ENCODE data around the gene ATF6B. TPM values are rescaled to one million over a fixed set of nuclear protein-coding genes. Genes with fewer than 3 reads are reported as not detected.
"Not testable (repeated sequence)": the region's sequence is repeated elsewhere in the genome, so short reads cannot be mapped to it uniquely, and the experiment has no call there.

Gene ATF6B
- total RNA-seq, 2 experiments from 2014 or later, result 142 to 147 TPM

DNA sequence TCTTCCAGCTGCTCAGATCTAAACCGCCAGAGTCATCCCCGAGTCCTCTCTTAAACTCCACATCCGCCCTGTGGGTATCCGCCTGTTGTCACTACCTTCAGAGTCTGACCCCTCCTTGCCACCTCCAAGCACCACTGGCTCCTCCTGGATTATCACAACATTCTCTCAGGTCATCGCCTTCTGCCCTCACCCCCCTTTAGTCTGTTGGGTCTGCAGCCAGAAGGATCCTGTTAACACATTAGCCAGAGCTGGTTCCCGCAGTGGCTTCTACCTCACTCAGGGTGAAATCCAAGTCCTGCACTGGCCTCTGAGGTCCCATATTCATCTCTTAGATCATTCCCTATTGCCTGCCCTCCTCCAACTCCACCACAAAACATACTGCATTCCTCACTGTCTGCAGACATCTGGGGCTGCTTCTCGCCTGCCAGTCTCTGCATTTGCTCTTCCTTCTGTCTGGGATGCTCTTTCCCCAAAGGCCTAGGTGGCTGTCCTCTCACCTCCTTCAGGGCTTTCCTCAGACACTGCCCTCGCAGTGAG is 53.0 kb downstream of the ATF6B start:
- H3K4me1 Mint-ChIP-seq, result no peaks in the 10 kb centered on the region
- no peaks in the 10 kb centered on the region for H3K36me3 Mint-ChIP-seq (ENCODE audit: low read depth)
- CTCF ChIA-PET, result no interaction called here
- POLR2A ChIA-PET, result no interaction called here
- H3K4me3 Mint-ChIP-seq, result no peak overlapping the region
- peaks cover 8% of the 10 kb centered on the region for H3K27me3 Mint-ChIP-seq
- no peak overlapping the region for H3K27ac Mint-ChIP-seq
- H3K9me3 Mint-ChIP-seq, result no peaks in the 10 kb centered on the region
- DNase-seq, result no peak

DNA sequence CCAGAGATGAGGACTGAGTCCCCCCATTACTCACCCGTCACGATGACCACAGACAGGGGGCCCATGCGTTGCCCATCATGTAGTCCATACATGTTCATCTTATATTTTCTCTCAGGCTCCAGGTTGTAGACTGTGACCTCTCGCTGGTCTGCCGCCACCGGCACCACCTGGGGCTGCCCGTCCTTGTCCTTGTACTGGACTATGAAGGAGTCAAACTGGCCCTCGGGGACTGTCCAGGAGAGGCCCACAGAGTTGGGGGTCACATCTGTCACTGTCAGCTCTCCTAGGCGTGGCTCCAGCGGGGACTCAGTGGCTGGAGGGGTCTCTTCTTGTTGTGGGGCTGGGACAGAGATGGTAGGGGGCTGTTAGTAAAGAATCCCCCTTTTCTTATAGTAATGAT is 54.4 kb downstream of the ATF6B start:
- Mint-ChIP-seq H3K27me3 (peaks cover 6% of the 10 kb centered on the region), H3K9me3 (no peaks in the 10 kb centered on the region), H3K4me3 (no peak overlapping the region), H3K4me1 (no peaks in the 10 kb centered on the region), H3K36me3 (ENCODE audit: low read depth) (no peaks in the 10 kb centered on the region), H3K27ac (no peak overlapping the region)
- no peak for DNase-seq
- ChIA-PET POLR2A (no interaction called here), CTCF (no interaction called here)

DNA sequence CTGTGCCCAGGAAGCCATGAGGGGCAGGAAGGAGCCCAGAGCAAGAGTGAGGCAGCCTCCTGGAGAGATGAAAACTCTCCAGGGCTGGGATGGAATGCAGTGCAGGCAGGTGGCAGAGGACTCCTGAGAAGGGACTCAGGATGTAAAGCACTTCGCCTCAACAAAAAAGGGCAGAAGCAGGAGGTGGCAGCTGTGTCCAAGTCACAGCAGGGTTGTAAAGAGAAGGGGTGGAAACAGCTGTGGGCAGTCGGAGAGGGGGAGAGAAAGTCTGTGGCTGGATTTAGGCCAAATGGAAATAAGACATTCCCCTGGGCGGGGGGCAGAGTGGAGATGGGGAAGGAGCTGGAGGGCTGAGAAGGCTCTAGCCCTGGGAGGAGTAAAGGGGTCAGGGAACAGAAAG is 54.9 kb downstream of the ATF6B start:
- H3K9me3 Mint-ChIP-seq, result no peaks in the 10 kb centered on the region
- no peak overlapping the region for H3K4me3 Mint-ChIP-seq
- CTCF ChIA-PET, result no interaction called here
- POLR2A ChIA-PET, result no interaction called here
- DNase-seq, result no peak
- H3K36me3 Mint-ChIP-seq (ENCODE audit: low read depth), result no peaks in the 10 kb centered on the region
- H3K4me1 Mint-ChIP-seq, result no peaks in the 10 kb centered on the region
- peaks cover 5% of the 10 kb centered on the region for H3K27me3 Mint-ChIP-seq
- H3K27ac Mint-ChIP-seq, result no peak overlapping the region

DNA sequence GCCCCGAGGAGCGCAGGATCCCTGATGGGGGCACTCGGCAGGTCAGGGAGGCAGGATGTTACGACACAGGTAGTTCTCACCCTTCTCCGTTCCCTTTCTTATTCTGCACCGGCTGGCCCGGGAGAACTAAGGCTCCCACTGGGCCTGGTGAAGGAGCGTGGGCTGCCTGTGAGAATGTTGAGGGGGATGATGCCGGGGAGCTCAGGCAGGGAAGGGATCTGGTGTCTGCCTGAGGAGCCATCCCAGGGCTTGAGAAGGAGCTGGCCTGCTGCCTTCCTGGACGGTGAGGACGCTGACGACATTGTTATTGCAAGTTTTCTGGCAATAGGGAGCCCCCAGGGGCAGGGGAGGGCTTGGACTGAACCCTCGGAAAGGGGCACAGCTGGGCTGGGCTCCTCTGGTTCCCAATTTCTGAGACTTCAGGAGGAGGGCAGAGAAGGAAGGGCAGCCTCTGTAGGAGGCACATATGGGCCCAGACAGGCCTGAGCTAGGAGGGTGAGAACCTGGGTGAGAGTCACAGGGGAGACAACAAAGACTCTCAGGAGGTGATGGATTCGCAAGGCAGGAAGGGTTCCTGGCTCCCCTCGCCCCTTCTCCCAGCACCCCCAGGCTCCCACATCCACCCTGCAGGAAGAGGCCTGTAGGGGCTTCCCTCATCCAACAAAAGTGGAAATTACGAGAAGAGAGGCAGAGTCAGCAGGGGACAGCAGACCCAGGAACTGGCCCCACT is 57.1 kb downstream of the ATF6B start:
- CTCF ChIA-PET, result interaction anchor here (0.9 kb wide), 1 partner anchor 17 kb away, joined by 3 read pairs; no protein-coding TSS in a partner anchor
- H3K4me3 Mint-ChIP-seq, result no peak overlapping the region
- no peaks in the 10 kb centered on the region for H3K36me3 Mint-ChIP-seq (ENCODE audit: low read depth)
- no peak overlapping the region for H3K27ac Mint-ChIP-seq
- H3K27me3 Mint-ChIP-seq, result peaks cover 5% of the 10 kb centered on the region
- POLR2A ChIA-PET, result no interaction called here
- no peaks in the 10 kb centered on the region for H3K4me1 Mint-ChIP-seq
- no peak for DNase-seq
- no peaks in the 10 kb centered on the region for H3K9me3 Mint-ChIP-seq

DNA sequence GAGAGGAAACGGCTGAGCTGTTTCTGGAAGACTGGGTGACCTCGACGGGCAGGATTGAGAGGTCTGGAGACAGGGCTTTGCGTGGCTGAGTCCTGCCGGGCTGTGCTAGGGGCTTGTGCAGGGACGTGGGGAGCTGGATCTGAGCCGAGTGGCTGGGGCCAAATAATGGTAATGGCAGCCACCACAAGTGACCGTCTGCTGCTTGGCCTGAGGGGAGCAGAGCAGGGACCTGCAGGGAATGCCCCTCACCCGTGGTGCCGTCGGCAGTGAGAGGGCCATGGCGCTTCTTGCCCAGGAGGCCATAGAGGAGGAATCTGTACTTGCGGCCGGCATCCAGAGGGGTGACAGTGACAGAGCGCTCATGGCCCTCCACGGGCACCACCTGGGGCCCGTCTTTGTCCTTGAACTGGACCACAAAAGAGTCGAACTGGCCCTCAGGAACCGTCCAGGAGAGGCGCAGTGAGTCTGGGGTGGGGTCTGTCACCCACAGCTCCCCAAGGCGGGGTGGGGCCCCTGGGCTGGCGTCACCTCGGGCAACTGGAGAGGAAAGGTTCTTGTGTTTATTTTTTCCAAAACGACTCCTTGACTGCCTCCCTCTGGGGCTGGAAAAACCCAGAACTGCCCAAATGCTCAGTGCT is 58.0 kb downstream of the ATF6B start:
- no peaks in the 10 kb centered on the region for H3K36me3 Mint-ChIP-seq (ENCODE audit: low read depth)
- CTCF ChIA-PET, result no interaction called here
- no peaks in the 10 kb centered on the region for H3K9me3 Mint-ChIP-seq
- no peak overlapping the region for H3K4me3 Mint-ChIP-seq
- peaks cover 4% of the 10 kb centered on the region for H3K27me3 Mint-ChIP-seq
- peaks cover 2% of the 10 kb centered on the region for H3K4me1 Mint-ChIP-seq
- no peak overlapping the region for H3K27ac Mint-ChIP-seq
- no peak for DNase-seq
- POLR2A ChIA-PET, result no interaction called here

DNA sequence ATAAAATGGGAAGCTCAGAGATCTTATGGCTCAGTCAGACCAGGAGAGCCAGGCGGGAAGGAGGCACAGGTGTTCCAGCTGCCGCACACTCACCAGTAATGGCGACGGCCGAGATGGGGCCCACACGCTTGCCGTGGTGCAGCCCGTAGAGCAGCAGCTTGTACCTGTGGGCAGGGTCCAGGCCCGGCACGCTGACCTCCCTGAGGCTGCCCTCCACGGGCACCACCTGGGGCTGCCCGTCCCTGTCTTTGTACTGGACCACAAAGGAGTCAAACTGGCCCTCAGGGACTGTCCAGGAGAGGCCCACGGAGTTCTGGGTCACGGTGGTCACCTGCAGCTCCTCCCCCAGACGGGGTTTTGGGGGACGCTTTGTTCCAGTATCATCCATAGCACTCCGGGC is 58.6 kb downstream of the ATF6B start:
- POLR2A ChIA-PET, result no interaction called here
- no peaks in the 10 kb centered on the region for H3K36me3 Mint-ChIP-seq (ENCODE audit: low read depth)
- no peak overlapping the region for H3K27ac Mint-ChIP-seq
- peaks cover 2% of the 10 kb centered on the region for H3K4me1 Mint-ChIP-seq
- H3K9me3 Mint-ChIP-seq, result no peaks in the 10 kb centered on the region
- no peak for DNase-seq
- peaks cover 3% of the 10 kb centered on the region for H3K27me3 Mint-ChIP-seq
- CTCF ChIA-PET, result no interaction called here
- H3K4me3 Mint-ChIP-seq, result no peak overlapping the region

DNA sequence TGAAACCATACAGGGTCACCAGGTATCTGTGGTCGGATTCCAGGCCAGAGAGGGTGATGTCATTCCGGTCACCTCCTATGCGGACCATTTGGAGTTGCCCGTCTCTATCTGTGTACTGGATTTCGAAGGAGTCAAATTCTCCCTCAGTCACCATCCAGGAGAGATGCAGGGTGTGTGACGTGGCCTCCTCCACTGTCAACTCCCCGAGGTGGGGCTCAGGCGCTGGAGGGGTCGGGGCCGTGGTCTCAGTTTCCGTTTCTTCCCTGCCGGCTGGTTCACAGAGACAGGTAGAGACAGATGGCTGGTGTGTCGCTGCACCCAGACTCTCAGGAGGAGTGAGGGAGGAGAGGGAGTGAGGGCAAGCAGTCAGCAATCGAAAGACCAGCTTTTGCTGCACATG is 59.2 kb downstream of the ATF6B start:
- Mint-ChIP-seq H3K36me3 (ENCODE audit: low read depth) (no peaks in the 10 kb centered on the region), H3K27me3 (peaks cover 3% of the 10 kb centered on the region), H3K4me1 (peaks cover 2% of the 10 kb centered on the region), H3K27ac (no peak overlapping the region), H3K4me3 (no peak overlapping the region), H3K9me3 (no peaks in the 10 kb centered on the region)
- DNase-seq, result no peak
- ChIA-PET CTCF (no interaction called here), POLR2A (no interaction called here)

DNA sequence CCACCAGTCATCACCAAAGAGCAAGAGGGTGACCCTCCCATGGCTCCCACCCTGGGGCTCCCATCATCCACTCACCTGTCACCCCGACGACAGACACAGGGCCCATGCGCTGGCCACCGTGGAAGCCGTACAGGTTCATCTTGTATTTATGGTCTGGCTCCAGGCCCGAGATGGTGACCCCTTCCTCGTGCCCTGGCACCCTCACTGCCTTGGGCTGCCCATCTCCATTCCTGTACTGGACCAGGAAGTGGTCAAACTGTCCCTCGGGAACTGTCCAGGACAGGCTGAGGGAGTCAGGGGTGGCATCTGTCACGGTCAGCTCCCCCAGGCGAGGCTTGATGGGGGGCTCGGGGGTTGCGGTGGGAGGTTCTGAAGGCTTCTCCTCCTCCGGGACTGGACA is 59.7 kb downstream of the ATF6B start:
- H3K4me1 Mint-ChIP-seq, H3K9me3 Mint-ChIP-seq, POLR2A ChIA-PET: not testable (repeated sequence)

DNA sequence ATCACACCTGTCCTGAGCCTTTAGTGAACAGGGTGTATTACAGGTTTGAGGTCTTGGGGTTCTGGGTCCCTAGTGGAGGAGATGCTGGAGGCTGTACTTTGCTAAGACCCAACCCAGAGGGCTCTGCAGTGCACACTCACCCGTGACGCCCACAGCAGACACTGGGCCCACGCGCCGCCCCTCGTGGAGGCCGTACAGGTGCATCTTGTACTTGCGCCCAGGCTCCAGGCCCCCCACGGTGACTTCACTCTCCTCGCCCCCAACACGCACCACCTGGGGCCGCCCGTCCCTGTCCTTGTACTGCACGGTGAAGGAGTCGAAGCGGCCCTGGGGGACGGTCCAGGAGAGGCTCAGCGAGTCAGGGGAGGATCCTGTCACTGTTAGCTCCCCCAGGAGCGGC is 60.5 kb downstream of the ATF6B start:
- H3K4me1 Mint-ChIP-seq; H3K4me3 Mint-ChIP-seq; POLR2A ChIA-PET; H3K27me3 Mint-ChIP-seq; H3K36me3 Mint-ChIP-seq (ENCODE audit: low read depth); H3K9me3 Mint-ChIP-seq; H3K27ac Mint-ChIP-seq; CTCF ChIA-PET; DNase-seq: not testable (repeated sequence)

More for the DNA sequence above, 59.7 kb downstream of the ATF6B start:
- H3K4me3 Mint-ChIP-seq; CTCF ChIA-PET; H3K27ac Mint-ChIP-seq; H3K27me3 Mint-ChIP-seq; H3K36me3 Mint-ChIP-seq (ENCODE audit: low read depth); DNase-seq: not testable (repeated sequence)

Other genes with a start within 250 kb of the ATF6B start
- gene SLC44A4, start 249.2 kb downstream of the ATF6B start, total RNA-seq, result under 1 TPM in 1 of 2 experiments, not detected in 1; 0.38 TPM
- 10 to 100 TPM; 57.0 to 58.4 TPM for gene EHMT2, start 230.5 kb downstream of the ATF6B start, total RNA-seq
- gene ZBTB12, start 226.2 kb downstream of the ATF6B start, total RNA-seq, result 1 to 10 TPM in 1 of 2 experiments, under 1 TPM in 1; 0.98 to 1.1 TPM
- gene C2, start 200.5 kb downstream of the ATF6B start, total RNA-seq, result 1 to 10 TPM in 1 of 2 experiments, under 1 TPM in 1; 0.45 to 1.0 TPM
- under 1 TPM; 0.58 to 0.60 TPM for gene CFB, start 182.2 kb downstream of the ATF6B start, total RNA-seq
- 10 to 100 TPM; 69.6 to 70.6 TPM for gene NELFE, start 169.3 kb downstream of the ATF6B start, total RNA-seq
- 10 to 100 TPM; 69.4 to 74.2 TPM for gene SKIC2, start 169.1 kb downstream of the ATF6B start, total RNA-seq
- 10 to 100 TPM; 16.7 to 17.5 TPM for gene DXO, start 156.1 kb downstream of the ATF6B start, total RNA-seq
- gene C4A, start 146.2 kb downstream of the ATF6B start, total RNA-seq, result 1 to 10 TPM; 3.3 to 5.7 TPM
- gene C4B, start 113.5 kb downstream of the ATF6B start, total RNA-seq, result 1 to 10 TPM; 3.4 to 5.0 TPM
- gene CYP21A2, start 89.8 kb downstream of the ATF6B start, total RNA-seq, result under 1 TPM in 1 of 2 experiments, not detected in 1; 0.23 TPM
- gene TNXB, start 18.9 kb downstream of the ATF6B start, total RNA-seq, result 1 to 10 TPM; 5.7 to 6.4 TPM
- gene FKBPL, start 2.0 kb upstream of the ATF6B start, total RNA-seq, result 1 to 10 TPM; 7.6 to 8.6 TPM
- under 1 TPM; 0.13 to 0.28 TPM for gene PRRT1, start 23.7 kb upstream of the ATF6B start, total RNA-seq
- 1 to 10 TPM; 8.3 to 9.4 TPM for gene PPT2, start 25.9 kb upstream of the ATF6B start, total RNA-seq
- gene EGFL8, start 36.3 kb upstream of the ATF6B start, total RNA-seq, result 1 to 10 TPM; 5.1 to 5.2 TPM
- 10 to 100 TPM; 42.7 to 43.1 TPM for gene AGPAT1, start 47.8 kb upstream of the ATF6B start, total RNA-seq
- gene RNF5, start 50.2 kb upstream of the ATF6B start, total RNA-seq, result 10 to 100 TPM; 44.0 to 45.4 TPM
- 10 to 100 TPM; 27.6 to 29.4 TPM for gene AGER, start 56.0 kb upstream of the ATF6B start, total RNA-seq
- 10 to 100 TPM; 69.4 to 73.1 TPM for gene PBX2, start 62.0 kb upstream of the ATF6B start, total RNA-seq
- 100 to 1,000 TPM; 287 to 289 TPM for gene GPSM3, start 64.4 kb upstream of the ATF6B start, total RNA-seq
- gene NOTCH4, start 95.8 kb upstream of the ATF6B start, total RNA-seq, result under 1 TPM; 0.15 to 0.60 TPM
- not detected for gene TSBP1, start 243.7 kb upstream of the ATF6B start, total RNA-seq